ENCODE results near the gene NLRP2B. TPM values are rescaled to one million over a fixed set of nuclear protein-coding genes. Genes with fewer than 3 reads are reported as not detected.

NLRP2B gene
- total RNA-seq, 1 experiment from 2014 or later, result not detected

GRCh38 chrX:57651169-57651919, 28.7 kb downstream of the NLRP2B start:
- H3K9me3 ChIP-seq (ENCODE audit: control insufficient read depth in 1 of 2, insufficient read depth in 1 of 2, low read depth in 1 of 2, low read length in 2 of 2), result no peaks in the 10 kb centered on the region
- intact Hi-C loops (cut with micrococcal nuclease), result no loop called here
- no peak overlapping the region for H3K27ac ChIP-seq (ENCODE audit: low read depth, low read length)
- ChIA-PET RAD21 (ENCODE audit: low non-redundant PET in 1 of 2, low total read pairs in 2 of 2, uncharacterized antibody in 2 of 2, unreplicated experiment in 2 of 2) (no interaction called here), POLR2A (no interaction called here), CTCF (no interaction called here)
- H2AFZ ChIP-seq (ENCODE audit: low read depth, low read length, poor library complexity, severe bottlenecking), result no peak overlapping the region
- DNase-seq (ENCODE audit: low read depth, low spot score), result no peak
- H3K27me3 ChIP-seq (ENCODE audit: insufficient read depth, low read length), result no peaks in the 10 kb centered on the region
- no peak overlapping the region for H3K9ac ChIP-seq (ENCODE audit: low read length)
- no peaks in the 10 kb centered on the region for H3K4me1 ChIP-seq (ENCODE audit: control insufficient read depth in 1 of 2, insufficient read depth in 2 of 2, low read length in 2 of 2)
- TF ChIP-seq ZFX (IDR thresholded peaks at IDR 0.05) (no peak), JUND (IDR thresholded peaks at IDR 0.05) (no peak), EZH2 (IDR thresholded peaks at IDR 0.05) (no peak), CTCF (IDR thresholded peaks at IDR 0.05 in 2 of 3, conservative IDR thresholded peaks at IDR 0.05 in 1 of 3; ENCODE audit: borderline replicate concordance in 1 of 3, insufficient read depth in 1 of 3, low read depth in 2 of 3, low read length in 2 of 3) (no peak), ZNF274 (IDR thresholded peaks at IDR 0.05; ENCODE audit: low read depth, low read length) (no peak), FOSL1 (IDR thresholded peaks at IDR 0.05; ENCODE audit: low read depth) (no peak), TCF7L2 (IDR thresholded peaks at IDR 0.05; ENCODE audit: borderline replicate concordance, extremely low read depth, insufficient read depth, insufficient read length) (no peak), CEBPB (IDR thresholded peaks at IDR 0.05; ENCODE audit: low read depth) (no peak), EZH2phosphoT487 (IDR thresholded peaks at IDR 0.05; ENCODE audit: borderline replicate concordance) (no peak)
- BruUV-seq (replicated peaks), result no TSS peak
- no peak for ATAC-seq
- H3K9me2 ChIP-seq (ENCODE audit: insufficient read depth), result no peaks in the 10 kb centered on the region
- H3K79me2 ChIP-seq (ENCODE audit: insufficient read depth, low read length), result no peaks in the 10 kb centered on the region
- no peak overlapping the region for H3K4me3 ChIP-seq (replicated peaks in 1 of 2; ENCODE audit: low read depth in 1 of 2, low read length in 2 of 2)
- no peaks in the 10 kb centered on the region for H3K36me3 ChIP-seq (ENCODE audit: control insufficient read depth in 1 of 2, insufficient read depth in 2 of 2, low read length in 2 of 2)
- no peaks in the 10 kb centered on the region for H4K20me1 ChIP-seq (ENCODE audit: insufficient read depth)
- no peak overlapping the region for H3K4me2 ChIP-seq (ENCODE audit: low read length)
